ENCODE data around the gene ACKR3.

DNA sequence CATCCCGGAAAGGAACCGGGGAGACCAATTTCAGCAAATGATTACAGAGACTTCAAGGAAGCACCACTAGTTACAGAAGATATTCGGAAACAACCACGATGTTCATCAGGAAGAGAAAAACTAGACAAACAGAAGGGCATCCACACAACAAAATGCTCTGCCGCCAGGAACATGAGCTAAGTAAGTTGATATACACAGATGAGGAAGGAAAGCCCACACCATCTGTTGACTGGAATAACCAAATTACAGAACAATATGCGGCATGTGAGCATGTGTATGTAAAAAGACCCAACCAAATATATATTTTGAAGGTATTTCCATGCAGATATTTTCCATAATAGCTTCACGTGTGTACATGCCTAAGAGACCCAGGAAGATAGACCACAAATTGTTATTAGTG is 47.0 kb downstream of the ACKR3 start:
- TF ChIP-seq POLR2AphosphoS5 (IDR thresholded peaks at IDR 0.05; ENCODE audit: low read depth, low read length) (no peak), TCF7L2 (IDR thresholded peaks at IDR 0.05; ENCODE audit: low read depth, low read length) (no peak), SIN3A (IDR thresholded peaks at IDR 0.05; ENCODE audit: borderline replicate concordance, insufficient read depth, low read depth, low read length) (no peak)
- TF ChIP-seq, protein P1, sequence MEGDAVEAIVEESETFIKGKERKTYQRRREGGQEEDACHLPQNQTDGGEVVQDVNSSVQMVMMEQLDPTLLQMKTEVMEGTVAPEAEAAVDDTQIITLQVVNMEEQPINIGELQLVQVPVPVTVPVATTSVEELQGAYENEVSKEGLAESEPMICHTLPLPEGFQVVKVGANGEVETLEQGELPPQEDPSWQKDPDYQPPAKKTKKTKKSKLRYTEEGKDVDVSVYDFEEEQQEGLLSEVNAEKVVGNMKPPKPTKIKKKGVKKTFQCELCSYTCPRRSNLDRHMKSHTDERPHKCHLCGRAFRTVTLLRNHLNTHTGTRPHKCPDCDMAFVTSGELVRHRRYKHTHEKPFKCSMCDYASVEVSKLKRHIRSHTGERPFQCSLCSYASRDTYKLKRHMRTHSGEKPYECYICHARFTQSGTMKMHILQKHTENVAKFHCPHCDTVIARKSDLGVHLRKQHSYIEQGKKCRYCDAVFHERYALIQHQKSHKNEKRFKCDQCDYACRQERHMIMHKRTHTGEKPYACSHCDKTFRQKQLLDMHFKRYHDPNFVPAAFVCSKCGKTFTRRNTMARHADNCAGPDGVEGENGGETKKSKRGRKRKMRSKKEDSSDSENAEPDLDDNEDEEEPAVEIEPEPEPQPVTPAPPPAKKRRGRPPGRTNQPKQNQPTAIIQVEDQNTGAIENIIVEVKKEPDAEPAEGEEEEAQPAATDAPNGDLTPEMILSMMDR (IDR thresholded peaks at IDR 0.05) = no peak
